ENCODE measurements around the gene DHX35. TPM values are rescaled to one million over a fixed set of nuclear protein-coding genes. Genes with fewer than 3 reads are reported as not detected.
A peak's percentile ranks its signal among the peaks of the same experiment; 100 is the strongest.

Gene DHX35
- total and polyA plus RNA-seq, 2 of the 13 experiments (the other 11 are each of a cell fraction or from before 2014, with no cell fraction given) = 25.8 to 28.7 TPM

DNA sequence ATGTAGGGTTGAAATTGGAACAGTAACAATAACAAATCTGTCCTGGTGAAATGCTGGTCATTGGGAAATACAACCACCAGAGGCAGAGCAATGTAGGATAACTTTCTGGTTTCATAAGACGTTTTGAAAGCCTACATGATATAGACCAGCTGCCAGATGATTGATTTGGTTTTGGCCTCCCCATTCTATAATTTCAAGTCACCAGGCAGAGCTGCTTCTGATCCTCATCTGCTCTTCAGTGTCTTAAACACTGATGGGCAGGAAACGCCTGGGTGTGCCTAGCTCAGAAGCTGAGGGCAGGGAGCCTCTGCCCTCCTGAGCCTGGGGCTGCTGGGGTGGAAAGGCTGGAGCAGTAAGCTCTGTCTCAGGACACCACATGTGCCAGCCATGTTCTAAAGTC lies 24.5 kb downstream of the DHX35 start:
- H3K4me2 ChIP-seq (ENCODE audit: low read depth, low read length) = no peak overlapping the region
- peaks cover 4% of the 10 kb centered on the region for H3K79me2 ChIP-seq (ENCODE audit: insufficient read depth, low read length)
- BruUV-seq (replicated peaks) = no TSS peak
- DNase-seq (ENCODE audit: low spot score) = no peak
- no peaks in the 10 kb centered on the region for H3K9me3 ChIP-seq (ENCODE audit: low read length)
- H3K9ac ChIP-seq (ENCODE audit: insufficient read depth, low read depth, low read length) = no peak overlapping the region
- peaks cover 59% of the 10 kb centered on the region for H3K4me1 ChIP-seq (ENCODE audit: insufficient read depth, low read length)
- ChIA-PET CTCF (ENCODE audit: low intra/inter-chr PET ratio, low total read pairs) (no interaction called here), POLR2A (no interaction called here)
- ATAC-seq = no peak
- no peak for FAIRE-seq
- H4K20me1 ChIP-seq (ENCODE audit: insufficient read depth, low read length) = no peaks in the 10 kb centered on the region
- in situ Hi-C loops (cut with HindIII; ENCODE audit: extremely low pct_ligation_motif_present, low pct_unique_long_range_greater_than_20kb) = no loop called here
- peaks cover 5 to 46% of the 10 kb centered on the region in 2 experiments; a peak in 4 of 5 replicates for H3K36me3 ChIP-seq (replicated peaks in 1 of 2; ENCODE audit: control insufficient read depth in 1 of 2, insufficient read depth in 2 of 2, low read length in 2 of 2)
- intact Hi-C loops (cut with micrococcal nuclease; ENCODE audit: unreplicated experiment) = no loop called here
- no peak overlapping the region for H3K27ac ChIP-seq (ENCODE audit: extremely low read length, insufficient read depth, low read length)
- 92% methylated on average over 2 of the region's 2 CpGs for WGBS (ENCODE audit: low lambda C conversion rate)
- no peak overlapping the region for H2AFZ ChIP-seq (ENCODE audit: low read length)
- no peaks in the 10 kb centered on the region for H3K27me3 ChIP-seq (ENCODE audit: control insufficient read depth in 1 of 2, insufficient read depth in 2 of 2, low read length in 2 of 2)
- TF ChIP-seq CERS6 (CRISPR knock-in tag; IDR thresholded peaks at IDR 0.05) = no peak
- TF ChIP-seq, protein P1, sequence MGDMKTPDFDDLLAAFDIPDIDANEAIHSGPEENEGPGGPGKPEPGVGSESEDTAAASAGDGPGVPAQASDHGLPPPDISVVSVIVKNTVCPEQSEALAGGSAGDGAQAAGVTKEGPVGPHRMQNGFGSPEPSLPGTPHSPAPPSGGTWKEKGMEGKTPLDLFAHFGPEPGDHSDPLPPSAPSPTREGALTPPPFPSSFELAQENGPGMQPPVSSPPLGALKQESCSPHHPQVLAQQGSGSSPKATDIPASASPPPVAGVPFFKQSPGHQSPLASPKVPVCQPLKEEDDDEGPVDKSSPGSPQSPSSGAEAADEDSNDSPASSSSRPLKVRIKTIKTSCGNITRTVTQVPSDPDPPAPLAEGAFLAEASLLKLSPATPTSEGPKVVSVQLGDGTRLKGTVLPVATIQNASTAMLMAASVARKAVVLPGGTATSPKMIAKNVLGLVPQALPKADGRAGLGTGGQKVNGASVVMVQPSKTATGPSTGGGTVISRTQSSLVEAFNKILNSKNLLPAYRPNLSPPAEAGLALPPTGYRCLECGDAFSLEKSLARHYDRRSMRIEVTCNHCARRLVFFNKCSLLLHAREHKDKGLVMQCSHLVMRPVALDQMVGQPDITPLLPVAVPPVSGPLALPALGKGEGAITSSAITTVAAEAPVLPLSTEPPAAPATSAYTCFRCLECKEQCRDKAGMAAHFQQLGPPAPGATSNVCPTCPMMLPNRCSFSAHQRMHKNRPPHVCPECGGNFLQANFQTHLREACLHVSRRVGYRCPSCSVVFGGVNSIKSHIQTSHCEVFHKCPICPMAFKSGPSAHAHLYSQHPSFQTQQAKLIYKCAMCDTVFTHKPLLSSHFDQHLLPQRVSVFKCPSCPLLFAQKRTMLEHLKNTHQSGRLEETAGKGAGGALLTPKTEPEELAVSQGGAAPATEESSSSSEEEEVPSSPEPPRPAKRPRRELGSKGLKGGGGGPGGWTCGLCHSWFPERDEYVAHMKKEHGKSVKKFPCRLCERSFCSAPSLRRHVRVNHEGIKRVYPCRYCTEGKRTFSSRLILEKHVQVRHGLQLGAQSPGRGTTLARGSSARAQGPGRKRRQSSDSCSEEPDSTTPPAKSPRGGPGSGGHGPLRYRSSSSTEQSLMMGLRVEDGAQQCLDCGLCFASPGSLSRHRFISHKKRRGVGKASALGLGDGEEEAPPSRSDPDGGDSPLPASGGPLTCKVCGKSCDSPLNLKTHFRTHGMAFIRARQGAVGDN (CRISPR knock-in tag; IDR thresholded peaks at IDR 0.05) = peak; percentile 28; the same call in 1 of the 2 replicates
- H3K4me3 ChIP-seq (replicated peaks in 1 of 3; ENCODE audit: insufficient read depth in 1 of 3, low read depth in 2 of 3, low read length in 3 of 3) = no peak overlapping the region

DNA sequence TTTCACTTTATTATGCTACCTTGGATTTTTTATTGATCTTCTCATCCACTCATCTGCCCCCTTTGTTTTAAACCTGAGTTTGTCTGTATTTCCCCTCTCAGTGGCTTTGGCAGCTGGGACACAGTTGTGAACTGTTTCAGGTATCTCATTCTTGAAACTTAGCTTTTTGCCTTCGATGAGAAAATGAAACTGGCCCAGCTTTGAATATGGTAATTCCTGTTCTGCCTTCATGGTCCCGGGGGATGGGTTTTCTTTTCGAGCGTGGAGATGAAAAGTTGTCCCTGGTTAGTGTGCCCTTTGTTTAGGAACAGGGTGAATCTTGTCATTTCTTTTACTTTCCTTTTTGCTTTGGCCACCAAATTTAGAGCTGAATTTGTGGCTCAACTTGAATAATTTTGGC lies 25.6 kb downstream of the DHX35 start:
- 94% methylated on average over 4 of the region's 4 CpGs for WGBS (ENCODE audit: low lambda C conversion rate)
- no peak overlapping the region for H3K4me2 ChIP-seq (ENCODE audit: low read depth, low read length)
- H3K27ac ChIP-seq (ENCODE audit: extremely low read length, insufficient read depth, low read length) = no peak overlapping the region
- no peaks in the 10 kb centered on the region for H4K20me1 ChIP-seq (ENCODE audit: insufficient read depth, low read length)
- peaks cover 4% of the 10 kb centered on the region for H3K79me2 ChIP-seq (ENCODE audit: insufficient read depth, low read length)
- peaks cover 7 to 54% of the 10 kb centered on the region in 2 experiments; a peak in 4 of 5 replicates for H3K36me3 ChIP-seq (replicated peaks in 1 of 2; ENCODE audit: control insufficient read depth in 1 of 2, insufficient read depth in 2 of 2, low read length in 2 of 2)
- peaks cover 48% of the 10 kb centered on the region for H3K4me1 ChIP-seq (ENCODE audit: insufficient read depth, low read length)
- H3K4me3 ChIP-seq (replicated peaks in 1 of 3; ENCODE audit: insufficient read depth in 1 of 3, low read depth in 2 of 3, low read length in 3 of 3) = no peak overlapping the region
- no peaks in the 10 kb centered on the region for H3K9me3 ChIP-seq (ENCODE audit: low read length)
- POLR2A ChIA-PET = no interaction called here
- H3K27me3 ChIP-seq (ENCODE audit: control insufficient read depth in 1 of 2, insufficient read depth in 2 of 2, low read length in 2 of 2) = no peaks in the 10 kb centered on the region
- intact Hi-C loops (cut with micrococcal nuclease; ENCODE audit: unreplicated experiment) = no loop called here
- no peak overlapping the region for H3K9ac ChIP-seq (ENCODE audit: insufficient read depth, low read depth, low read length)
- FAIRE-seq = no peak
- in situ Hi-C loops (cut with HindIII; ENCODE audit: extremely low pct_ligation_motif_present, low pct_unique_long_range_greater_than_20kb) = no loop called here
- no peak for ATAC-seq
- DNase-seq (ENCODE audit: low spot score) = no peak
- no TSS peak for BruUV-seq (replicated peaks)
- no peak overlapping the region for H2AFZ ChIP-seq (ENCODE audit: low read length)
- CTCF ChIA-PET (ENCODE audit: low intra/inter-chr PET ratio, low total read pairs) = interaction anchor here (0.8 kb wide), 1 partner anchor 140 kb away, joined by 3 read pairs; no protein-coding TSS in a partner anchor
- TF ChIP-seq HNF4A (CRISPR knock-in tag; IDR thresholded peaks at IDR 0.05) (no peak), NCOA1 (CRISPR knock-in tag; IDR thresholded peaks at IDR 0.05) (no peak), ZNF83 (CRISPR knock-in tag; IDR thresholded peaks at IDR 0.05; ENCODE audit: borderline replicate concordance) (no peak), SAP130 (CRISPR knock-in tag; IDR thresholded peaks at IDR 0.05; ENCODE audit: low read depth) (no peak), NRL (CRISPR knock-in tag; IDR thresholded peaks at IDR 0.05; ENCODE audit: borderline replicate concordance) (no peak), ZBTB49 (CRISPR knock-in tag; IDR thresholded peaks at IDR 0.05; ENCODE audit: borderline replicate concordance) (no peak), HMG20B (CRISPR knock-in tag; conservative IDR thresholded peaks at IDR 0.05) (no peak)
- TF ChIP-seq, protein P2, sequence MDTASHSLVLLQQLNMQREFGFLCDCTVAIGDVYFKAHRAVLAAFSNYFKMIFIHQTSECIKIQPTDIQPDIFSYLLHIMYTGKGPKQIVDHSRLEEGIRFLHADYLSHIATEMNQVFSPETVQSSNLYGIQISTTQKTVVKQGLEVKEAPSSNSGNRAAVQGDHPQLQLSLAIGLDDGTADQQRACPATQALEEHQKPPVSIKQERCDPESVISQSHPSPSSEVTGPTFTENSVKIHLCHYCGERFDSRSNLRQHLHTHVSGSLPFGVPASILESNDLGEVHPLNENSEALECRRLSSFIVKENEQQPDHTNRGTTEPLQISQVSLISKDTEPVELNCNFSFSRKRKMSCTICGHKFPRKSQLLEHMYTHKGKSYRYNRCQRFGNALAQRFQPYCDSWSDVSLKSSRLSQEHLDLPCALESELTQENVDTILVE (CRISPR knock-in tag; IDR thresholded peaks at IDR 0.05) = no peak

All from HepG2 (cell line).